Measurements from ENCODE around the gene NAV2. TPM values are rescaled to one million over a fixed set of nuclear protein-coding genes. Genes with fewer than 3 reads are reported as not detected.

Gene NAV2
- polyA plus RNA-seq, 1 donor (not counting 4 experiments of a cell fraction or from before 2014, with no cell fraction given), result 4.0 TPM

DNA sequence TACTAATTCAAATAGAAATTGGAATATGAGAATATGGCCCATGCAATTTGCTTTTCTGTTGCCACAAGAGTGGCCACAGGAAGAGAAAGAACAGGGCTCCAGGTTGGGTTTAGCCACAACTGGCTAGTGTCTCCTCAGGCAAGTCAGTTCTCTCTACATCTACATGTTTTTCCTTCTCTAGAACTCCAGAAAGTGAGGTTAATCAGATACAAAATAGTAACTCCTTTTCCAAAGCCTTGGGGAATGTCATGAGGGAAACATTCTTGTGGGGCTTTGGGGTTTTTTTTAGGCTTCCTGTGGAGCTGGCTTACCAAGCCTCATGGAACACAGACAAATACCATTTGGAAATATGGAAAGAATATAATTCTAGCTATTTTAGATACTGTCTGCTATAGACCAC is 161.6 kb downstream of the NAV2 start:
- no peak for FAIRE-seq

DNA sequence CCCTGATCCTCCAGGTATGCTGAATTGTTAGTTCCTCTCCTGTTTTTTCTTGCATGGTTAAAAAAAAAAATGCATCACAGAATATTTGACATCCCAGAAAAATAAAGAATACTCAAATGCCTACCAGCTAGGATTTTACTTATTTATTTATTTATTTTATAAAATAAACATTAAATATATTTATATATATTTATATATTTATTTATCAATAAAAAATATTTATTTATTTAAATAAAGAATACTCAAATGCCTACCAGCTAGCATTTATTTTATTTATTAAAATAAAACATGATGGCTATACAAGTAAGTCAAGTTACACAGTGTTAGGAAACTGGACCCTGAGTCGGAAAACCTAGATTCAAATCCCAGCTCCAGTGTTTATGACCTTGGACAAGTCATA is 164.1 kb downstream of the NAV2 start:
- no peak for TF ChIP-seq EZH2 (IDR thresholded peaks at IDR 0.05; ENCODE audit: low read length)
- TF ChIP-seq, protein P1, sequence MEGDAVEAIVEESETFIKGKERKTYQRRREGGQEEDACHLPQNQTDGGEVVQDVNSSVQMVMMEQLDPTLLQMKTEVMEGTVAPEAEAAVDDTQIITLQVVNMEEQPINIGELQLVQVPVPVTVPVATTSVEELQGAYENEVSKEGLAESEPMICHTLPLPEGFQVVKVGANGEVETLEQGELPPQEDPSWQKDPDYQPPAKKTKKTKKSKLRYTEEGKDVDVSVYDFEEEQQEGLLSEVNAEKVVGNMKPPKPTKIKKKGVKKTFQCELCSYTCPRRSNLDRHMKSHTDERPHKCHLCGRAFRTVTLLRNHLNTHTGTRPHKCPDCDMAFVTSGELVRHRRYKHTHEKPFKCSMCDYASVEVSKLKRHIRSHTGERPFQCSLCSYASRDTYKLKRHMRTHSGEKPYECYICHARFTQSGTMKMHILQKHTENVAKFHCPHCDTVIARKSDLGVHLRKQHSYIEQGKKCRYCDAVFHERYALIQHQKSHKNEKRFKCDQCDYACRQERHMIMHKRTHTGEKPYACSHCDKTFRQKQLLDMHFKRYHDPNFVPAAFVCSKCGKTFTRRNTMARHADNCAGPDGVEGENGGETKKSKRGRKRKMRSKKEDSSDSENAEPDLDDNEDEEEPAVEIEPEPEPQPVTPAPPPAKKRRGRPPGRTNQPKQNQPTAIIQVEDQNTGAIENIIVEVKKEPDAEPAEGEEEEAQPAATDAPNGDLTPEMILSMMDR (optimal IDR thresholded peaks at IDR 0.05 in 1 of 3, IDR thresholded peaks at IDR 0.05 in 1 of 3, conservative IDR thresholded peaks at IDR 0.05 in 1 of 3; ENCODE audit: extremely low read depth in 1 of 3, insufficient read depth in 2 of 3, low read length in 3 of 3), result no peak
- peaks cover 5% of the 10 kb centered on the region for H3K27me3 ChIP-seq (ENCODE audit: control insufficient read depth, extremely low read depth, insufficient read depth, low read length)
- no peaks in the 10 kb centered on the region for H3K9me3 ChIP-seq (ENCODE audit: control insufficient read depth, low read depth, low read length)
- H3K4me1 ChIP-seq (ENCODE audit: control insufficient read depth, extremely low read depth, insufficient read depth, low read length), result no peaks in the 10 kb centered on the region
- H2AFZ ChIP-seq (ENCODE audit: control insufficient read depth, low read length), result no peak overlapping the region
- H3K9ac ChIP-seq (ENCODE audit: control insufficient read depth, extremely low read depth, insufficient read depth, low read length), result no peak overlapping the region
- H3K4me2 ChIP-seq (ENCODE audit: control insufficient read depth, extremely low read depth, insufficient read depth, low read depth, low read length), result no peak overlapping the region
- H3K79me2 ChIP-seq (ENCODE audit: control insufficient read depth, insufficient read depth, low read length), result no peaks in the 10 kb centered on the region
- FAIRE-seq (no peak), DNase-seq (ENCODE audit: low read depth, low spot score) (no peak)
- H4K20me1 ChIP-seq (ENCODE audit: control insufficient read depth, extremely low read depth, insufficient read depth, low read length), result no peaks in the 10 kb centered on the region
- H3K36me3 ChIP-seq (ENCODE audit: control insufficient read depth in 2 of 2, extremely low read depth in 1 of 2, insufficient read depth in 2 of 2, low read length in 2 of 2), result no peaks in the 10 kb centered on the region
- H3K9me1 ChIP-seq (ENCODE audit: control insufficient read depth, extremely low read depth, insufficient read depth, low read length), result no peaks in the 10 kb centered on the region
- no peak overlapping the region for H3K27ac ChIP-seq (ENCODE audit: control insufficient read depth, insufficient read depth, low read length)
- dilution Hi-C loops (cut with MboI; ENCODE audit: extremely low pct_ligation_motif_present, low sequenced_read_pairs), result no loop called here
- H3K4me3 ChIP-seq (ENCODE audit: control insufficient read depth in 2 of 3, extremely low read depth in 1 of 3, insufficient read depth in 2 of 3, low read depth in 1 of 3, low read length in 3 of 3), result no peak overlapping the region

More for the DNA sequence above, 161.6 kb downstream of the NAV2 start:
- Histone ChIP-seq H3K9ac (ENCODE audit: control insufficient read depth, extremely low read depth, insufficient read depth, low read length) (no peak overlapping the region), H3K9me3 (ENCODE audit: control insufficient read depth, low read depth, low read length) (no peaks in the 10 kb centered on the region), H2AFZ (ENCODE audit: control insufficient read depth, low read length) (no peak overlapping the region), H3K79me2 (ENCODE audit: control insufficient read depth, insufficient read depth, low read length) (no peaks in the 10 kb centered on the region), H3K4me3 (ENCODE audit: control insufficient read depth in 2 of 3, extremely low read depth in 1 of 3, insufficient read depth in 2 of 3, low read depth in 1 of 3, low read length in 3 of 3) (no peak overlapping the region), H3K4me2 (ENCODE audit: control insufficient read depth, extremely low read depth, insufficient read depth, low read depth, low read length) (no peak overlapping the region), H3K9me1 (ENCODE audit: control insufficient read depth, extremely low read depth, insufficient read depth, low read length) (no peaks in the 10 kb centered on the region), H4K20me1 (ENCODE audit: control insufficient read depth, extremely low read depth, insufficient read depth, low read length) (no peaks in the 10 kb centered on the region), H3K27me3 (ENCODE audit: control insufficient read depth, extremely low read depth, insufficient read depth, low read length) (peaks cover 4% of the 10 kb centered on the region), H3K36me3 (ENCODE audit: control insufficient read depth in 2 of 2, extremely low read depth in 1 of 2, insufficient read depth in 2 of 2, low read length in 2 of 2) (no peaks in the 10 kb centered on the region), H3K4me1 (ENCODE audit: control insufficient read depth, extremely low read depth, insufficient read depth, low read length) (no peaks in the 10 kb centered on the region), H3K27ac (ENCODE audit: control insufficient read depth, insufficient read depth, low read length) (no peak overlapping the region)
- no peak for TF ChIP-seq EZH2 (IDR thresholded peaks at IDR 0.05; ENCODE audit: low read length)
- TF ChIP-seq, protein P1 (optimal IDR thresholded peaks at IDR 0.05 in 1 of 3, IDR thresholded peaks at IDR 0.05 in 1 of 3, conservative IDR thresholded peaks at IDR 0.05 in 1 of 3; ENCODE audit: extremely low read depth in 1 of 3, insufficient read depth in 2 of 3, low read length in 3 of 3), result no peak
- dilution Hi-C loops (cut with MboI; ENCODE audit: extremely low pct_ligation_motif_present, low sequenced_read_pairs), result no loop called here
- no peak for DNase-seq (ENCODE audit: low read depth, low spot score)
